Panc1 (cell line): Measurements from ENCODE around the gene PKP1. TPM values are rescaled to one million over a fixed set of nuclear protein-coding genes. Genes with fewer than 3 reads are reported as not detected.

Experiments
- ATAC-seq: fragments of 200-7000 bp; cut with Tn5 transposase; 2 replicates; pipeline ENCODE4 v1.9.1; 2020; ENCODE audit warnings: mild to moderate bottlenecking, moderate library complexity
- BruUV-seq: library from RNA; stranded (reverse); fragments of 400-500 nt; replicated peaks from 2 replicates; lab custom pipeline; 2021; lab: Mats Ljungman, UMichigan
- CTCF ChIA-PET: fragments of 300-600 bp; sonication (Branson Sonifier 250); formaldehyde crosslinking; loops from one replicate; lab custom pipeline; 2022; ENCODE audit warnings: antibody characterized with exemption; lab: Charles Lee
- POLR2A ChIA-PET: fragments of 300-600 bp; sonication (Branson Sonifier 250); formaldehyde crosslinking; loops from one replicate; lab custom pipeline; 2022; ENCODE audit warnings: antibody characterized with exemption; lab: Charles Lee
- DNase-seq: peaks from one replicate; pipeline ENCODE4 v3.0.0-alpha.2; 2010; ENCODE audit warnings: low read depth, low spot score
- H3K27ac ChIP-seq: 2 replicates; pipeline ENCODE4 v1.5.1; 2011; ENCODE audit warnings: mild to moderate bottlenecking, low read length, inconsistent platforms
- H3K27me3 ChIP-seq: fragments of 200-500 bp; sonication (Bioruptor generic); 2 replicates; pipeline ENCODE4 v1.6.0; 2014; ENCODE audit warnings: low read length, inconsistent platforms; ENCODE audit not compliant: control insufficient read depth, insufficient read depth
- H3K36me3 ChIP-seq: fragments of 200-500 bp; sonication (Bioruptor generic); 2 replicates; pipeline ENCODE4 v1.5.1; 2014; ENCODE audit warnings: inconsistent platforms, mild to moderate bottlenecking, low read length, moderate library complexity; ENCODE audit not compliant: control insufficient read depth, insufficient read depth
- H3K4me1 ChIP-seq: 2 replicates; pipeline ENCODE4 v1.5.1; 2011; ENCODE audit warnings: inconsistent platforms, mild to moderate bottlenecking, low read length, moderate library complexity; ENCODE audit not compliant: control insufficient read depth, insufficient read depth
- H3K4me3 ChIP-seq, 2 experiments: 2 replicates each; pipeline ENCODE4 v1.5.1; 2011 to 2012; ENCODE audit warnings: low read depth in 2 of 2, low read length in 2 of 2, mild to moderate bottlenecking in 2 of 2, inconsistent platforms in 1 of 2, moderate library complexity in 1 of 2
- H3K9me3 ChIP-seq: fragments of 200-500 bp; sonication (Bioruptor generic); 2 replicates; pipeline ENCODE4 v1.5.1; 2014; ENCODE audit warnings: low read depth, mild to moderate bottlenecking, inconsistent platforms, low read length, moderate library complexity; ENCODE audit not compliant: control insufficient read depth, insufficient read depth
- POLR2AphosphoS5 ChIP-seq: IDR thresholded peaks from 2 replicates; pipeline ENCODE4 v1.6.1; 2012; ENCODE audit warnings: mild to moderate bottlenecking, low read depth, low read length, moderate library complexity
- REST ChIP-seq, 2 experiments: IDR thresholded peaks; 2 replicates each; pipeline ENCODE4 v1.6.1; 2011 to 2012; ENCODE audit warnings: low read depth in 2 of 2, control low read depth in 1 of 2, low read length in 1 of 2, mild to moderate bottlenecking in 1 of 2, moderate library complexity in 1 of 2; ENCODE audit not compliant: insufficient read depth in 1 of 2
- SIN3A ChIP-seq: IDR thresholded peaks from 2 replicates; pipeline ENCODE4 v1.6.1; 2012; ENCODE audit warnings: low read depth, mild to moderate bottlenecking, low read length, moderate library complexity, borderline replicate concordance; ENCODE audit not compliant: insufficient read depth
- TCF7L2 ChIP-seq: IDR thresholded peaks from 2 replicates; pipeline ENCODE4 v1.6.1; 2011; ENCODE audit warnings: mild to moderate bottlenecking, low read depth, low read length, inconsistent platforms
- in situ Hi-C: cut with HindIII; loops from 2 replicates; pipeline ENCODE4 v1.10.0; 2016; ENCODE audit warnings: low sequenced_read_pairs, low pct_unique_long_range_greater_than_20kb
- intact Hi-C: fragments of 100-400 bp; cut with micrococcal nuclease; formaldehyde crosslinking; loops from one replicate; pipeline ENCODE4 v1.10.0; 2022; ENCODE audit not compliant: unreplicated experiment
- total RNA-seq: library from RNA; stranded (reverse); gene quantifications from one replicate; pipeline ENCODE4 v1.2.1, GENCODE V29; 2021; ENCODE audit not compliant: unreplicated experiment
- TF ChIP-seq, protein P1 (sequence below): fragments of 450-650 bp; IDR thresholded peaks from 2 replicates; pipeline ENCODE4 v1.5.1; 2017; ENCODE audit warnings: mild to moderate bottlenecking

The PKP1 gene
- total RNA-seq, 1 experiment from 2014 or later, result 0.44 TPM

DNA sequence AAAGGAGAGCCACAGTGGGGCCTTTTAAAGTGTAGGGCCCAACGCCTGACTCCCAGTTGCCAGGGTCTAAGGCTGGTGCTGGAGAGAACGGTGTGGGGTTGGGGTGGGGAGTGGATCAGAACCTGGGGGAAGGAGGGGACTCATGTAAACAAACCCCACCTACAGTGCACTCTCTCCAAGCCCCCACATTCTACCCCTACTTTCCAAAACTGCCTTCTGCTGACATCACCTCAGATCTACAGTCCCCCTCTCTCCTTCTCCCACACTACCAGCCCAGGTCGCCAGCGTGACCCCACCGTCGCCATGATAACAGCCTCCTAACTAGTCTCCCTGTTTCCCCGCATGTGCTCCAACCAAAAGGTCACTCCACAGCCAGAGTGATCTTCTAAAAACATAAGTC is 67.6 kb downstream of the PKP1 start:
- ATAC-seq (no peak), DNase-seq (no peak)
- Histone ChIP-seq H3K4me3 (no peak overlapping the region), H3K4me1 (no peaks in the 10 kb centered on the region), H3K27ac (no peak overlapping the region), H3K36me3 (no peaks in the 10 kb centered on the region), H3K9me3 (no peaks in the 10 kb centered on the region), H3K27me3 (peaks cover 2% of the 10 kb centered on the region)
- in situ Hi-C loops (no loop called here), intact Hi-C loops (no loop called here)
- TF ChIP-seq REST (IDR thresholded peaks at IDR 0.05; ENCODE audit: insufficient read depth in 1 of 2, low read depth in 2 of 2, low read length in 1 of 2) (no peak), TCF7L2 (no peak), POLR2AphosphoS5 (no peak), SIN3A (no peak)
- TF ChIP-seq, protein P1, sequence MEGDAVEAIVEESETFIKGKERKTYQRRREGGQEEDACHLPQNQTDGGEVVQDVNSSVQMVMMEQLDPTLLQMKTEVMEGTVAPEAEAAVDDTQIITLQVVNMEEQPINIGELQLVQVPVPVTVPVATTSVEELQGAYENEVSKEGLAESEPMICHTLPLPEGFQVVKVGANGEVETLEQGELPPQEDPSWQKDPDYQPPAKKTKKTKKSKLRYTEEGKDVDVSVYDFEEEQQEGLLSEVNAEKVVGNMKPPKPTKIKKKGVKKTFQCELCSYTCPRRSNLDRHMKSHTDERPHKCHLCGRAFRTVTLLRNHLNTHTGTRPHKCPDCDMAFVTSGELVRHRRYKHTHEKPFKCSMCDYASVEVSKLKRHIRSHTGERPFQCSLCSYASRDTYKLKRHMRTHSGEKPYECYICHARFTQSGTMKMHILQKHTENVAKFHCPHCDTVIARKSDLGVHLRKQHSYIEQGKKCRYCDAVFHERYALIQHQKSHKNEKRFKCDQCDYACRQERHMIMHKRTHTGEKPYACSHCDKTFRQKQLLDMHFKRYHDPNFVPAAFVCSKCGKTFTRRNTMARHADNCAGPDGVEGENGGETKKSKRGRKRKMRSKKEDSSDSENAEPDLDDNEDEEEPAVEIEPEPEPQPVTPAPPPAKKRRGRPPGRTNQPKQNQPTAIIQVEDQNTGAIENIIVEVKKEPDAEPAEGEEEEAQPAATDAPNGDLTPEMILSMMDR, result no peak
- ChIA-PET POLR2A (no interaction called here), CTCF (no interaction called here)
- BruUV-seq, result no TSS peak

DNA sequence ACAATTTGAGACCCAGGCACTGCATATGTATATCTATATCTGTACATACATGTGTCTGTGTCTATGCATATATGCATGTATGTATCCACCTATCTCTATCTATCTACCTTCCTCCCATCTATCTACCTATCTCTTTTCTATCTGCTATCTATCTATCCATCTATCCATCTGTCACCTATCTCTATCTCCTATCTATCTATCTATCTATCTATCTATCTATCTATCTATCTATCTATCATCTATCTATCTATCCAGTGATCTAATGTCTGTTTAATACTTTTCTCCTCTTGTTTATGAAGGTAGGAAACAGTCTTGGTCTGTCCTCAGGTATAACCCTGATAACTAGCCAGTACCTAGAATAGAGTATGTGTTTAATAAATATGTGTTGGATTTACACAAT is 68.3 kb downstream of the PKP1 start:
- H3K36me3 ChIP-seq, result no peaks in the 10 kb centered on the region
- BruUV-seq, result no TSS peak
- no peaks in the 10 kb centered on the region for H3K9me3 ChIP-seq
- peaks cover 2% of the 10 kb centered on the region for H3K27me3 ChIP-seq
- in situ Hi-C loops (no loop called here), intact Hi-C loops (no loop called here)
- TF ChIP-seq, protein P1, result no peak
- TF ChIP-seq SIN3A, result no peak
- TF ChIP-seq TCF7L2, result no peak
- TF ChIP-seq POLR2AphosphoS5, result no peak
- no peak for TF ChIP-seq REST (IDR thresholded peaks at IDR 0.05; ENCODE audit: insufficient read depth in 1 of 2, low read depth in 2 of 2, low read length in 1 of 2)
- H3K27ac ChIP-seq, result no peak overlapping the region
- POLR2A ChIA-PET, result no interaction called here
- H3K4me1 ChIP-seq, result no peaks in the 10 kb centered on the region
- DNase-seq, result no peak
- no peak for ATAC-seq
- CTCF ChIA-PET, result no interaction called here
- H3K4me3 ChIP-seq, result no peak overlapping the region
